ENCODE measurements around the gene TENT4B. TPM values are rescaled to one million over a fixed set of nuclear protein-coding genes. Genes with fewer than 3 reads are reported as not detected.

Gene TENT4B
- total RNA-seq, 1 experiment from 2014 or later = 16.9 TPM

DNA sequence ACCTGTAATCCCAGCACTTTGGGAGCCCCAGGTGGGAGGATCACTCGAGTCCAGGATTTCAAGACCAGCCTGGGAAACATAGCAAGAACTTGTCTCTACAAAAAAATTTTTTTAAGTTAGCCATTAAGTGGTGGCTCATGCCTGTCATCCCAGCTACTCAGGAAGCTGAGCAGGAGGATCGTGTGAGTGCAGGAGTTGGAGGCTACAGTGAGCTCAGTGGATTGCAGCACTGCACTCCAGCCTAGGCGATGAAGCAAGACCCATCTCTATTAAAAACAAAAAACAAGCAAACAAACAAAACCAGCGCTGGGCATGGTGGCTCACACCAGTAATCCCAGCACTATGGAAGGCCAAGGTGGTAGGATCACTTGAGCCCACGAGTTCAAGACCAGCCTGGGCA is 49.3 kb upstream of the TENT4B start:
- Histone ChIP-seq H4K20me1 (ENCODE audit: insufficient read depth) (no peaks in the 10 kb centered on the region), H3K4me1 (ENCODE audit: control insufficient read depth in 1 of 2, insufficient read depth in 2 of 2, low read length in 2 of 2) (no peaks in the 10 kb centered on the region), H3K27me3 (ENCODE audit: insufficient read depth, low read length) (no peaks in the 10 kb centered on the region), H3K9me2 (ENCODE audit: insufficient read depth) (no peaks in the 10 kb centered on the region), H3K36me3 (ENCODE audit: control insufficient read depth in 1 of 2, insufficient read depth in 2 of 2, low read length in 2 of 2) (peaks cover 8 to 16% of the 10 kb centered on the region in 2 experiments; a peak in 3 of 4 replicates), H3K9ac (ENCODE audit: low read length) (no peak overlapping the region), H3K27ac (ENCODE audit: low read depth, low read length) (no peak overlapping the region), H3K9me3 (ENCODE audit: control insufficient read depth in 1 of 2, insufficient read depth in 1 of 2, low read depth in 1 of 2, low read length in 2 of 2) (no peaks in the 10 kb centered on the region), H2AFZ (ENCODE audit: low read depth, low read length, poor library complexity, severe bottlenecking) (no peak overlapping the region), H3K4me2 (ENCODE audit: low read length) (no peak overlapping the region), H3K4me3 (replicated peaks in 1 of 2; ENCODE audit: low read depth in 1 of 2, low read length in 2 of 2) (no peak overlapping the region), H3K79me2 (ENCODE audit: insufficient read depth, low read length) (no peaks in the 10 kb centered on the region)
- intact Hi-C loops (cut with micrococcal nuclease) = no loop called here
- no TSS peak for BruUV-seq (replicated peaks)
- TF ChIP-seq TCF7L2 (IDR thresholded peaks at IDR 0.05; ENCODE audit: borderline replicate concordance, extremely low read depth, insufficient read depth, insufficient read length) (no peak), ZFX (IDR thresholded peaks at IDR 0.05) (no peak), EGR1 (IDR thresholded peaks at IDR 0.05; ENCODE audit: low read depth) (no peak), SRF (IDR thresholded peaks at IDR 0.05; ENCODE audit: low read depth) (no peak), ELF1 (IDR thresholded peaks at IDR 0.05; ENCODE audit: borderline replicate concordance, low read depth) (no peak), CEBPB (IDR thresholded peaks at IDR 0.05; ENCODE audit: low read depth) (no peak), POLR2AphosphoS5 (IDR thresholded peaks at IDR 0.05; ENCODE audit: low read depth, low read length) (no peak), SIN3A (IDR thresholded peaks at IDR 0.05; ENCODE audit: low read depth) (no peak), POLR2A (IDR thresholded peaks at IDR 0.05; ENCODE audit: borderline replicate concordance, extremely low read depth, insufficient read depth, insufficient read length) (no peak)
- TF ChIP-seq, protein P1, sequence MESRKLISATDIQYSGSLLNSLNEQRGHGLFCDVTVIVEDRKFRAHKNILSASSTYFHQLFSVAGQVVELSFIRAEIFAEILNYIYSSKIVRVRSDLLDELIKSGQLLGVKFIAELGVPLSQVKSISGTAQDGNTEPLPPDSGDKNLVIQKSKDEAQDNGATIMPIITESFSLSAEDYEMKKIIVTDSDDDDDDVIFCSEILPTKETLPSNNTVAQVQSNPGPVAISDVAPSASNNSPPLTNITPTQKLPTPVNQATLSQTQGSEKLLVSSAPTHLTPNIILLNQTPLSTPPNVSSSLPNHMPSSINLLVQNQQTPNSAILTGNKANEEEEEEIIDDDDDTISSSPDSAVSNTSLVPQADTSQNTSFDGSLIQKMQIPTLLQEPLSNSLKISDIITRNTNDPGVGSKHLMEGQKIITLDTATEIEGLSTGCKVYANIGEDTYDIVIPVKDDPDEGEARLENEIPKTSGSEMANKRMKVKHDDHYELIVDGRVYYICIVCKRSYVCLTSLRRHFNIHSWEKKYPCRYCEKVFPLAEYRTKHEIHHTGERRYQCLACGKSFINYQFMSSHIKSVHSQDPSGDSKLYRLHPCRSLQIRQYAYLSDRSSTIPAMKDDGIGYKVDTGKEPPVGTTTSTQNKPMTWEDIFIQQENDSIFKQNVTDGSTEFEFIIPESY (IDR thresholded peaks at IDR 0.05; ENCODE audit: extremely low read depth, insufficient replicate concordance, low read length) = no peak
- TF ChIP-seq, protein P2, sequence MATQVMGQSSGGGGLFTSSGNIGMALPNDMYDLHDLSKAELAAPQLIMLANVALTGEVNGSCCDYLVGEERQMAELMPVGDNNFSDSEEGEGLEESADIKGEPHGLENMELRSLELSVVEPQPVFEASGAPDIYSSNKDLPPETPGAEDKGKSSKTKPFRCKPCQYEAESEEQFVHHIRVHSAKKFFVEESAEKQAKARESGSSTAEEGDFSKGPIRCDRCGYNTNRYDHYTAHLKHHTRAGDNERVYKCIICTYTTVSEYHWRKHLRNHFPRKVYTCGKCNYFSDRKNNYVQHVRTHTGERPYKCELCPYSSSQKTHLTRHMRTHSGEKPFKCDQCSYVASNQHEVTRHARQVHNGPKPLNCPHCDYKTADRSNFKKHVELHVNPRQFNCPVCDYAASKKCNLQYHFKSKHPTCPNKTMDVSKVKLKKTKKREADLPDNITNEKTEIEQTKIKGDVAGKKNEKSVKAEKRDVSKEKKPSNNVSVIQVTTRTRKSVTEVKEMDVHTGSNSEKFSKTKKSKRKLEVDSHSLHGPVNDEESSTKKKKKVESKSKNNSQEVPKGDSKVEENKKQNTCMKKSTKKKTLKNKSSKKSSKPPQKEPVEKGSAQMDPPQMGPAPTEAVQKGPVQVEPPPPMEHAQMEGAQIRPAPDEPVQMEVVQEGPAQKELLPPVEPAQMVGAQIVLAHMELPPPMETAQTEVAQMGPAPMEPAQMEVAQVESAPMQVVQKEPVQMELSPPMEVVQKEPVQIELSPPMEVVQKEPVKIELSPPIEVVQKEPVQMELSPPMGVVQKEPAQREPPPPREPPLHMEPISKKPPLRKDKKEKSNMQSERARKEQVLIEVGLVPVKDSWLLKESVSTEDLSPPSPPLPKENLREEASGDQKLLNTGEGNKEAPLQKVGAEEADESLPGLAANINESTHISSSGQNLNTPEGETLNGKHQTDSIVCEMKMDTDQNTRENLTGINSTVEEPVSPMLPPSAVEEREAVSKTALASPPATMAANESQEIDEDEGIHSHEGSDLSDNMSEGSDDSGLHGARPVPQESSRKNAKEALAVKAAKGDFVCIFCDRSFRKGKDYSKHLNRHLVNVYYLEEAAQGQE (IDR thresholded peaks at IDR 0.05; ENCODE audit: low read depth) = no peak
- TF ChIP-seq, protein P3, sequence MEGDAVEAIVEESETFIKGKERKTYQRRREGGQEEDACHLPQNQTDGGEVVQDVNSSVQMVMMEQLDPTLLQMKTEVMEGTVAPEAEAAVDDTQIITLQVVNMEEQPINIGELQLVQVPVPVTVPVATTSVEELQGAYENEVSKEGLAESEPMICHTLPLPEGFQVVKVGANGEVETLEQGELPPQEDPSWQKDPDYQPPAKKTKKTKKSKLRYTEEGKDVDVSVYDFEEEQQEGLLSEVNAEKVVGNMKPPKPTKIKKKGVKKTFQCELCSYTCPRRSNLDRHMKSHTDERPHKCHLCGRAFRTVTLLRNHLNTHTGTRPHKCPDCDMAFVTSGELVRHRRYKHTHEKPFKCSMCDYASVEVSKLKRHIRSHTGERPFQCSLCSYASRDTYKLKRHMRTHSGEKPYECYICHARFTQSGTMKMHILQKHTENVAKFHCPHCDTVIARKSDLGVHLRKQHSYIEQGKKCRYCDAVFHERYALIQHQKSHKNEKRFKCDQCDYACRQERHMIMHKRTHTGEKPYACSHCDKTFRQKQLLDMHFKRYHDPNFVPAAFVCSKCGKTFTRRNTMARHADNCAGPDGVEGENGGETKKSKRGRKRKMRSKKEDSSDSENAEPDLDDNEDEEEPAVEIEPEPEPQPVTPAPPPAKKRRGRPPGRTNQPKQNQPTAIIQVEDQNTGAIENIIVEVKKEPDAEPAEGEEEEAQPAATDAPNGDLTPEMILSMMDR (IDR thresholded peaks at IDR 0.05 in 2 of 3, conservative IDR thresholded peaks at IDR 0.05 in 1 of 3; ENCODE audit: borderline replicate concordance in 1 of 3, insufficient read depth in 1 of 3, low read depth in 2 of 3, low read length in 2 of 3) = no peak
- ChIA-PET CTCF (no interaction called here), POLR2A (no interaction called here), RAD21 (ENCODE audit: low non-redundant PET in 1 of 2, low total read pairs in 2 of 2, uncharacterized antibody in 2 of 2, unreplicated experiment in 2 of 2) (no interaction called here)
- ATAC-seq (no peak), DNase-seq (ENCODE audit: low read depth, low spot score) (no peak)

All from HCT116 (cell line).